ENCODE data around the gene TMEM54. TPM values are rescaled to one million over a fixed set of nuclear protein-coding genes. Genes with fewer than 3 reads are reported as not detected.

TMEM54 gene
- total and polyA plus RNA-seq, 9 of the 15 experiments (the other 6 are each of a cell fraction or from before 2014, with no cell fraction given): 1.00 to 16.2 (median 8.2) TPM

- TF ChIP-seq, protein P1, sequence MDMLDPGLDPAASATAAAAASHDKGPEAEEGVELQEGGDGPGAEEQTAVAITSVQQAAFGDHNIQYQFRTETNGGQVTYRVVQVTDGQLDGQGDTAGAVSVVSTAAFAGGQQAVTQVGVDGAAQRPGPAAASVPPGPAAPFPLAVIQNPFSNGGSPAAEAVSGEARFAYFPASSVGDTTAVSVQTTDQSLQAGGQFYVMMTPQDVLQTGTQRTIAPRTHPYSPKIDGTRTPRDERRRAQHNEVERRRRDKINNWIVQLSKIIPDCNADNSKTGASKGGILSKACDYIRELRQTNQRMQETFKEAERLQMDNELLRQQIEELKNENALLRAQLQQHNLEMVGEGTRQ (CRISPR knock-in tag; IDR thresholded peaks at IDR 0.05): no peak
- TF ChIP-seq ZNF644 (tag; IDR thresholded peaks at IDR 0.05; ENCODE audit: low read depth) (0 out of 2 replicates have a peak, but pooled peaks have one; percentile 41), ZSCAN32 (CRISPR knock-in tag; IDR thresholded peaks at IDR 0.05) (no peak), FOSL1 (tag; conservative IDR thresholded peaks at IDR 0.05) (peak; percentile 53), TOE1 (IDR thresholded peaks at IDR 0.05; ENCODE audit: borderline replicate concordance) (peak; percentile 49; the same call in 1 of the 2 replicates), TOE1 (CRISPR knock-in tag; IDR thresholded peaks at IDR 0.05; ENCODE audit: borderline replicate concordance, low read depth) (no peak), CEBPG (CRISPR knock-in tag; IDR thresholded peaks at IDR 0.05) (no peak), CEBPG (tag; conservative IDR thresholded peaks at IDR 0.05 in 1 of 2, IDR thresholded peaks at IDR 0.05 in 1 of 2) (no peak), RBM25 (IDR thresholded peaks at IDR 0.05; ENCODE audit: low read depth, low read length, severe bottlenecking) (no peak), ZNF253 (CRISPR knock-in tag; conservative IDR thresholded peaks at IDR 0.05) (no peak), FOXO4 (CRISPR knock-in tag; IDR thresholded peaks at IDR 0.05) (no peak)
- TF ChIP-seq, protein P2, sequence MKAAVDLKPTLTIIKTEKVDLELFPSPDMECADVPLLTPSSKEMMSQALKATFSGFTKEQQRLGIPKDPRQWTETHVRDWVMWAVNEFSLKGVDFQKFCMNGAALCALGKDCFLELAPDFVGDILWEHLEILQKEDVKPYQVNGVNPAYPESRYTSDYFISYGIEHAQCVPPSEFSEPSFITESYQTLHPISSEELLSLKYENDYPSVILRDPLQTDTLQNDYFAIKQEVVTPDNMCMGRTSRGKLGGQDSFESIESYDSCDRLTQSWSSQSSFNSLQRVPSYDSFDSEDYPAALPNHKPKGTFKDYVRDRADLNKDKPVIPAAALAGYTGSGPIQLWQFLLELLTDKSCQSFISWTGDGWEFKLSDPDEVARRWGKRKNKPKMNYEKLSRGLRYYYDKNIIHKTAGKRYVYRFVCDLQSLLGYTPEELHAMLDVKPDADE (conservative IDR thresholded peaks at IDR 0.05; ENCODE audit: control insufficient read depth, low read depth, low read length): no peak
- TF ChIP-seq, protein P3, sequence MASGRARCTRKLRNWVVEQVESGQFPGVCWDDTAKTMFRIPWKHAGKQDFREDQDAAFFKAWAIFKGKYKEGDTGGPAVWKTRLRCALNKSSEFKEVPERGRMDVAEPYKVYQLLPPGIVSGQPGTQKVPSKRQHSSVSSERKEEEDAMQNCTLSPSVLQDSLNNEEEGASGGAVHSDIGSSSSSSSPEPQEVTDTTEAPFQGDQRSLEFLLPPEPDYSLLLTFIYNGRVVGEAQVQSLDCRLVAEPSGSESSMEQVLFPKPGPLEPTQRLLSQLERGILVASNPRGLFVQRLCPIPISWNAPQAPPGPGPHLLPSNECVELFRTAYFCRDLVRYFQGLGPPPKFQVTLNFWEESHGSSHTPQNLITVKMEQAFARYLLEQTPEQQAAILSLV (tag; IDR thresholded peaks at IDR 0.05): no peak
- TF ChIP-seq, protein P4, sequence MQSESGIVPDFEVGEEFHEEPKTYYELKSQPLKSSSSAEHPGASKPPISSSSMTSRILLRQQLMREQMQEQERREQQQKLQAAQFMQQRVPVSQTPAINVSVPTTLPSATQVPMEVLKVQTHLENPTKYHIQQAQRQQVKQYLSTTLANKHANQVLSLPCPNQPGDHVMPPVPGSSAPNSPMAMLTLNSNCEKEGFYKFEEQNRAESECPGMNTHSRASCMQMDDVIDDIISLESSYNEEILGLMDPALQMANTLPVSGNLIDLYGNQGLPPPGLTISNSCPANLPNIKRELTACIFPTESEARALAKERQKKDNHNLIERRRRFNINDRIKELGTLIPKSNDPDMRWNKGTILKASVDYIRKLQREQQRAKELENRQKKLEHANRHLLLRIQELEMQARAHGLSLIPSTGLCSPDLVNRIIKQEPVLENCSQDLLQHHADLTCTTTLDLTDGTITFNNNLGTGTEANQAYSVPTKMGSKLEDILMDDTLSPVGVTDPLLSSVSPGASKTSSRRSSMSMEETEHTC (IDR thresholded peaks at IDR 0.05): peak; percentile 94
Measured at GRCh38 chr1:32939655-32940371, 38.6 kb upstream of the TMEM54 start (continued).

Measured in K562 (cell line).